Astrocyte (in vitro differentiated cells and primary cell): Measurements from ENCODE around the gene DCBLD1. TPM values are rescaled to one million over a fixed set of nuclear protein-coding genes. Genes with fewer than 3 reads are reported as not detected.
A peak's percentile ranks its signal among the peaks of the same experiment; 100 is the strongest.

Source experiments
- DNase-seq: peaks from one replicate; pipeline ENCODE4 v3.0.0-alpha.2; 2010; ENCODE audit warnings: low read depth
- FAIRE-seq: peaks from 2 replicates; lab custom pipeline; 2011; peaks lifted over from hg19 to GRCh38; lab: Jason Lieb, UNC
- H2AFZ ChIP-seq: 2 replicates; pipeline ENCODE4 v1.6.0; 2012; ENCODE audit warnings: low read depth, low read length, inconsistent platforms
- H3K27ac ChIP-seq: 2 replicates; pipeline ENCODE4 v1.5.1; 2011; ENCODE audit warnings: low read depth, low read length, inconsistent platforms
- H3K27me3 ChIP-seq: 2 replicates; pipeline ENCODE4 v1.6.0; 2011; ENCODE audit warnings: low read length, inconsistent platforms; ENCODE audit not compliant: insufficient read depth
- H3K36me3 ChIP-seq: 2 replicates; pipeline ENCODE4 v1.5.1; 2011; ENCODE audit warnings: low read length, inconsistent platforms; ENCODE audit not compliant: insufficient read depth
- H3K4me1 ChIP-seq: 2 replicates; pipeline ENCODE4 v1.5.1; 2011; ENCODE audit warnings: low read length, inconsistent platforms; ENCODE audit not compliant: insufficient read depth
- H3K4me2 ChIP-seq: 2 replicates; pipeline ENCODE4 v1.6.0; 2012; ENCODE audit warnings: low read length, inconsistent platforms
- H3K4me3 ChIP-seq: 2 replicates; pipeline ENCODE4 v1.5.1; 2011; ENCODE audit warnings: low read depth, mild to moderate bottlenecking, low read length, inconsistent platforms; ENCODE audit not compliant: insufficient read depth
- H3K79me2 ChIP-seq: 2 replicates; pipeline ENCODE4 v1.6.0; 2012; ENCODE audit warnings: mild to moderate bottlenecking, low read length, inconsistent platforms; ENCODE audit not compliant: insufficient read depth
- H3K9ac ChIP-seq: 2 replicates; pipeline ENCODE4 v1.6.0; 2012; ENCODE audit warnings: mild to moderate bottlenecking, low read length, inconsistent platforms
- H3K9me3 ChIP-seq: 2 replicates; pipeline ENCODE4 v1.5.1; 2012; ENCODE audit warnings: low read depth, mild to moderate bottlenecking, low read length, inconsistent platforms; ENCODE audit not compliant: insufficient read depth
- H4K20me1 ChIP-seq: 2 replicates; pipeline ENCODE4 v1.6.0; 2012; ENCODE audit warnings: low read length, inconsistent platforms; ENCODE audit not compliant: insufficient read depth
- H3K27ac Mint-ChIP-seq: one replicate; pipeline ENCODE4 v1.8.0; 2021; ENCODE audit warnings: mild to moderate bottlenecking, mixed read lengths; ENCODE audit not compliant: unreplicated experiment
- H3K27me3 Mint-ChIP-seq: one replicate; pipeline ENCODE4 v1.8.0; 2021; ENCODE audit warnings: low read depth, mixed read lengths; ENCODE audit not compliant: unreplicated experiment
- H3K36me3 Mint-ChIP-seq: one replicate; pipeline ENCODE4 v1.8.0; 2021; ENCODE audit warnings: low read depth, mixed read lengths; ENCODE audit not compliant: unreplicated experiment
- H3K4me1 Mint-ChIP-seq: one replicate; pipeline ENCODE4 v1.8.0; 2021; ENCODE audit warnings: low read depth, mixed read lengths; ENCODE audit not compliant: unreplicated experiment
- H3K4me3 Mint-ChIP-seq: one replicate; pipeline ENCODE4 v1.8.0; 2021; ENCODE audit warnings: mild to moderate bottlenecking, moderate library complexity, mixed read lengths; ENCODE audit not compliant: unreplicated experiment
- H3K9me3 Mint-ChIP-seq: one replicate; pipeline ENCODE4 v1.8.0; 2021; ENCODE audit warnings: mild to moderate bottlenecking, mixed read lengths; ENCODE audit not compliant: unreplicated experiment
- CTCF ChIP-seq: IDR thresholded peaks from 2 replicates; pipeline ENCODE4 v1.5.1; 2011; ENCODE audit warnings: low read depth, mild to moderate bottlenecking, inconsistent platforms, low read length, moderate library complexity; ENCODE audit not compliant: insufficient read depth
- EZH2 ChIP-seq: IDR thresholded peaks from 2 replicates; pipeline ENCODE4 v1.6.1; 2012; ENCODE audit warnings: mild to moderate bottlenecking, low read length, inconsistent platforms; ENCODE audit not compliant: insufficient read depth
- total RNA-seq: library from RNA; stranded (reverse); gene quantifications from 2 replicates; pipeline ENCODE4 v1.2.1, GENCODE V29; 2021

Gene DCBLD1
- total RNA-seq, 1 donor from 2014 or later: 36.8 TPM

GRCh38 chr6:117483645-117484016 is 1.2 kb downstream of the DCBLD1 start:
- peaks cover 25% of the 10 kb centered on the region for H3K4me1 Mint-ChIP-seq
- H3K4me2 ChIP-seq: peak overlapping the region; percentile 91
- peak overlapping the region; percentile 97 for H3K27ac Mint-ChIP-seq
- peaks cover 18% of the 10 kb centered on the region for H3K36me3 Mint-ChIP-seq
- no peak overlapping the region for H2AFZ ChIP-seq
- peaks cover 18% of the 10 kb centered on the region for H3K4me1 ChIP-seq
- peak overlapping the region; percentile 96 for H3K9ac ChIP-seq
- peaks cover 28% of the 10 kb centered on the region for H4K20me1 ChIP-seq
- peaks cover 10% of the 10 kb centered on the region for H3K9me3 Mint-ChIP-seq
- H3K4me3 Mint-ChIP-seq: peak overlapping the region; percentile 97
- no peaks in the 10 kb centered on the region for H3K9me3 ChIP-seq
- H3K79me2 ChIP-seq: peaks cover 58% of the 10 kb centered on the region
- peak overlapping the region; percentile 77 for H3K27ac ChIP-seq
- H3K4me3 ChIP-seq: peak overlapping the region; percentile 93
- FAIRE-seq (no peak), DNase-seq (no peak)
- no peaks in the 10 kb centered on the region for H3K27me3 Mint-ChIP-seq
- H3K27me3 ChIP-seq: no peaks in the 10 kb centered on the region
- TF ChIP-seq CTCF (no peak), EZH2 (no peak)
- peaks cover 3% of the 10 kb centered on the region for H3K36me3 ChIP-seq

GRCh38 chr6:117484052-117484646 is 1.7 kb downstream of the DCBLD1 start:
- Histone ChIP-seq H3K79me2 (peaks cover 63% of the 10 kb centered on the region), H3K4me3 (peak overlapping the region; percentile 93), H2AFZ (no peak overlapping the region), H3K9me3 (no peaks in the 10 kb centered on the region), H3K27ac (no peak overlapping the region), H3K4me1 (peaks cover 18% of the 10 kb centered on the region), H3K27me3 (no peaks in the 10 kb centered on the region), H3K36me3 (peaks cover 3% of the 10 kb centered on the region), H4K20me1 (peaks cover 28% of the 10 kb centered on the region), H3K4me2 (peak overlapping the region; percentile 91), H3K9ac (peak overlapping the region; percentile 96)
- Mint-ChIP-seq H3K9me3 (peaks cover 10% of the 10 kb centered on the region), H3K4me3 (peak overlapping the region; percentile 97), H3K36me3 (peaks cover 22% of the 10 kb centered on the region), H3K27me3 (no peaks in the 10 kb centered on the region), H3K27ac (no peak overlapping the region), H3K4me1 (peaks cover 22% of the 10 kb centered on the region)
- no peak for TF ChIP-seq EZH2
- TF ChIP-seq CTCF: no peak
- FAIRE-seq (no peak), DNase-seq (no peak)

- Histone ChIP-seq H3K4me3 (peak overlapping the region; percentile 93), H3K27ac (no peak overlapping the region), H3K27me3 (no peaks in the 10 kb centered on the region), H2AFZ (no peak overlapping the region), H3K79me2 (peaks cover 75% of the 10 kb centered on the region), H3K4me1 (peaks cover 18% of the 10 kb centered on the region), H3K36me3 (peaks cover 3% of the 10 kb centered on the region), H3K9ac (peak overlapping the region; percentile 51), H3K9me3 (no peaks in the 10 kb centered on the region), H4K20me1 (peaks cover 28% of the 10 kb centered on the region), H3K4me2 (peak overlapping the region; percentile 91)
- Mint-ChIP-seq H3K36me3 (peaks cover 24% of the 10 kb centered on the region), H3K4me1 (peaks cover 22% of the 10 kb centered on the region), H3K4me3 (peak overlapping the region; percentile 97), H3K9me3 (peaks cover 10% of the 10 kb centered on the region), H3K27ac (no peak overlapping the region), H3K27me3 (no peaks in the 10 kb centered on the region)
- no peak for TF ChIP-seq CTCF
- TF ChIP-seq EZH2: no peak
- DNase-seq: no peak
- FAIRE-seq: no peak
These were observed 3.0 kb downstream of the DCBLD1 start for GRCh38 chr6:117485433-117485832.
